OCI-LY3 (cell line): ENCODE data around the gene NPHP4.

Source experiments
- H2AFZ ChIP-seq: fragments of 200-600, 300-600 bp; shearing (Covaris generic); 2 replicates; pipeline ENCODE4 v1.6.0; 2014; ENCODE audit warnings: antibody characterized with exemption, low read depth, low read length
- H3K27ac ChIP-seq: fragments of 200-600, 300-600 bp; sonication (generic); 2 replicates; pipeline ENCODE4 v1.5.1; 2014; ENCODE audit warnings: mild to moderate bottlenecking, low read length, moderate library complexity, mixed read lengths
- H3K27me3 ChIP-seq: fragments of 200-600, 300-600 bp; sonication (generic); 2 replicates; pipeline ENCODE4 v1.6.1; 2014; ENCODE audit warnings: low read depth, low read length, mixed read lengths
- H3K36me3 ChIP-seq: fragments of 200-600, 300-600 bp; sonication (generic); replicated peaks from 2 replicates; pipeline ENCODE3; 2014; ENCODE audit warnings: low read depth, low read length, mixed read lengths
- H3K4me1 ChIP-seq: fragments of 300-600, 200-600 bp; sonication (generic); 2 replicates; pipeline ENCODE4 v1.6.1; 2014; ENCODE audit warnings: low read length, mixed read lengths
- H3K4me2 ChIP-seq: fragments of 200-600, 300-600 bp; sonication (generic); 2 replicates; pipeline ENCODE4 v1.6.1; 2014; ENCODE audit warnings: low read length, mixed read lengths
- H3K4me3 ChIP-seq: fragments of 300-600, 200-600 bp; sonication (generic); 2 replicates; pipeline ENCODE4 v1.5.1; 2014; ENCODE audit warnings: antibody characterized with exemption, mild to moderate bottlenecking, low read length, moderate library complexity
- H3K79me2 ChIP-seq: fragments of 300-600, 200-600 bp; shearing (Covaris generic); 2 replicates; pipeline ENCODE4 v1.6.1; 2014; ENCODE audit warnings: mild to moderate bottlenecking, low read length, mixed read lengths
- H3K9ac ChIP-seq: fragments of 300-600, 200-600 bp; shearing (Covaris generic); 2 replicates; pipeline ENCODE4 v1.6.0; 2014; ENCODE audit warnings: mild to moderate bottlenecking, low read length, moderate library complexity
- H3K9me3 ChIP-seq: fragments of 200-600, 300-600 bp; shearing (Covaris generic); 2 replicates; pipeline ENCODE4 v1.6.1; 2014; ENCODE audit warnings: low read length, mixed read lengths; ENCODE audit not compliant: insufficient read depth
- H4K20me1 ChIP-seq: fragments of 200-600, 300-600 bp; sonication (generic); 2 replicates; pipeline ENCODE4 v1.6.1; 2016; ENCODE audit warnings: low read length, mixed read lengths; ENCODE audit not compliant: insufficient read depth
- CTCF ChIP-seq: fragments of 200-600, 300-600 bp; sonication (generic); IDR thresholded peaks from 2 replicates; pipeline ENCODE4 v1.5.1; 2014; ENCODE audit warnings: antibody characterized with exemption, low read length, low read depth
- EZH2phosphoT487 ChIP-seq: fragments of 200-600 bp; shearing (Covaris generic); IDR thresholded peaks from 2 replicates; pipeline ENCODE4 v1.6.1; 2018; ENCODE audit warnings: antibody characterized with exemption, mixed run types, low read depth

Gene NPHP4

GRCh38 chr1:5815716-5816115 lies 176.5 kb downstream of the NPHP4 start:
- Histone ChIP-seq H3K4me1 (no peaks in the 10 kb centered on the region), H4K20me1 (no peaks in the 10 kb centered on the region), H3K36me3 (no peaks in the 10 kb centered on the region), H3K27me3 (no peaks in the 10 kb centered on the region), H3K4me2 (no peak overlapping the region), H2AFZ (no peak overlapping the region), H3K79me2 (no peaks in the 10 kb centered on the region), H3K9ac (no peak overlapping the region), H3K27ac (no peak overlapping the region), H3K4me3 (no peak overlapping the region), H3K9me3 (no peaks in the 10 kb centered on the region)
- TF ChIP-seq EZH2phosphoT487 (no peak), CTCF (no peak)

DNA sequence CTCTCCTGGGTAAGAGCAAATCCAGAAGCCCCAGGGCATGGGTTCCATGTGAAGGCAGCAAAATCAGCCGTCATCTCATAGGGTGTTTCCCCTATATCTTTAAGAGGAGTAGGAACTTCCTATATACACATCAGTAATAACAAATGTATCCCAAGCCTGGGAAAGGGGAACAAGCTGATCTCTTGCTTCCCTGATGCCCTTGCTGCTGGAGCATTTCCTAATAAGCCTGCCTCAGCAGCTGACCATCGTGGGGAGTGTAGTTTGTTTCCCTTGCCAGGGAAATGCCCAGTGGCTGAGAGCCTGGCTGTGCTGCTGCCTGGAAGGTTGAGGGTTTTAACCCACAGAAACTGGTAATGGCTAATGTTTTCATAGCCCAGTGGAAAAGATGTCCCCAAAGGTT lies 177.0 kb downstream of the NPHP4 start:
- H3K36me3 ChIP-seq, result no peaks in the 10 kb centered on the region
- H3K27ac ChIP-seq, result no peak overlapping the region
- H2AFZ ChIP-seq, result no peak overlapping the region
- H3K9me3 ChIP-seq, result no peaks in the 10 kb centered on the region
- H4K20me1 ChIP-seq, result no peaks in the 10 kb centered on the region
- H3K27me3 ChIP-seq, result no peaks in the 10 kb centered on the region
- H3K4me3 ChIP-seq, result no peak overlapping the region
- H3K4me1 ChIP-seq, result no peaks in the 10 kb centered on the region
- TF ChIP-seq EZH2phosphoT487, result no peak
- TF ChIP-seq CTCF, result no peak
- no peak overlapping the region for H3K4me2 ChIP-seq
- H3K9ac ChIP-seq, result no peak overlapping the region
- H3K79me2 ChIP-seq, result no peaks in the 10 kb centered on the region

- no peak for TF ChIP-seq CTCF
- TF ChIP-seq EZH2phosphoT487, result no peak
- H3K9me3 ChIP-seq, result no peaks in the 10 kb centered on the region
- no peaks in the 10 kb centered on the region for H3K27me3 ChIP-seq
- no peak overlapping the region for H2AFZ ChIP-seq
- H3K27ac ChIP-seq, result no peak overlapping the region
- no peaks in the 10 kb centered on the region for H3K36me3 ChIP-seq
- H3K4me1 ChIP-seq, result no peaks in the 10 kb centered on the region
- H3K9ac ChIP-seq, result no peak overlapping the region
- no peak overlapping the region for H3K4me2 ChIP-seq
- H3K4me3 ChIP-seq, result no peak overlapping the region
- H4K20me1 ChIP-seq, result no peaks in the 10 kb centered on the region
- no peaks in the 10 kb centered on the region for H3K79me2 ChIP-seq
These were observed 178.1 kb downstream of the NPHP4 start for GRCh38 chr1:5814046-5814619.

GRCh38 chr1:5813480-5813879 lies 178.7 kb downstream of the NPHP4 start:
- Histone ChIP-seq H3K4me2 (no peak overlapping the region), H3K79me2 (no peaks in the 10 kb centered on the region), H4K20me1 (no peaks in the 10 kb centered on the region), H3K36me3 (no peaks in the 10 kb centered on the region), H3K4me1 (no peaks in the 10 kb centered on the region), H3K27ac (no peak overlapping the region), H3K27me3 (no peaks in the 10 kb centered on the region), H2AFZ (no peak overlapping the region), H3K9ac (no peak overlapping the region), H3K4me3 (no peak overlapping the region), H3K9me3 (no peaks in the 10 kb centered on the region)
- TF ChIP-seq CTCF, result no peak
